ENCODE measurements around the gene ARMH4.

ARMH4 gene

GRCh38 chr14:58152014-58152857 is at the start of gene ARMH4:
Gene ARMH4, minus strand, starts transcription at chr14:58152213. Its CDS starts 12,855 bp downstream, at chr14:58139358.
- peak; percentile 78 for DNase-seq

GRCh38 chr14:58200846-58201245 is 48.8 kb upstream of the ARMH4 start:
- DNase-seq, result no peak

GRCh38 chr14:58200480-58200841 is 48.4 kb upstream of the ARMH4 start:
- no peak for DNase-seq

GRCh38 chr14:58199726-58200479 is 47.9 kb upstream of the ARMH4 start, which contains the start of gene ACTR10:
Gene ACTR10, plus strand, starts transcription at chr14:58200149. Its CDS starts 69 bp downstream, at chr14:58200218.
- peak; percentile 95 for DNase-seq

GRCh38 chr14:58198086-58198485 is 46.1 kb upstream of the ARMH4 start:
- no peak for DNase-seq

GRCh38 chr14:58196198-58196597 is 44.2 kb upstream of the ARMH4 start:
- no peak for DNase-seq

GRCh38 chr14:58193542-58193941 is 41.5 kb upstream of the ARMH4 start:
- no peak for DNase-seq

- DNase-seq, result no peak
Measured at GRCh38 chr14:58191763-58192601, 40.0 kb upstream of the ARMH4 start.

- no peak for DNase-seq
Measured at GRCh38 chr14:58189176-58189575, 37.2 kb upstream of the ARMH4 start.

GRCh38 chr14:58177125-58177524 is 25.1 kb upstream of the ARMH4 start:
- DNase-seq, result no peak

GRCh38 chr14:58171090-58171489 is 19.1 kb upstream of the ARMH4 start:
- DNase-seq, result peak; percentile 66

GRCh38 chr14:58167891-58168290 is 15.9 kb upstream of the ARMH4 start:
- DNase-seq, result no peak

- no peak for DNase-seq
Measured at GRCh38 chr14:58167057-58167456, 15.0 kb upstream of the ARMH4 start.

- DNase-seq, result peak; percentile 91
Measured at GRCh38 chr14:58166005-58166983, 14.3 kb upstream of the ARMH4 start.

GRCh38 chr14:58160561-58160960 is 8.5 kb upstream of the ARMH4 start:
- no peak for DNase-seq

- DNase-seq, result no peak
Measured at GRCh38 chr14:58151133-58152013, 640 bp downstream of the ARMH4 start.

GRCh38 chr14:58150243-58150805 is 1.7 kb downstream of the ARMH4 start:
- DNase-seq, result no peak

- no peak for DNase-seq
Measured at GRCh38 chr14:58149196-58149595, 2.8 kb downstream of the ARMH4 start.

GRCh38 chr14:58146399-58146798 is 5.6 kb downstream of the ARMH4 start:
- DNase-seq, result no peak

- no peak for DNase-seq
Measured at GRCh38 chr14:58145936-58146335, 6.1 kb downstream of the ARMH4 start.

Measured in activated CD8-positive, alpha-beta memory T cell treated with anti-CD3 and anti-CD28 coated beads, Interleukin-2, amount 50 U/mL, for 48 hours (primary cell).